GM18511 (cell line): ENCODE data around the gene IGFBP2.

Experiments
- ATAC-seq: cut with Tn5 transposase; IDR thresholded peaks from one replicate; pipeline ENCODE4 v1.9.1; 2021; ENCODE audit warnings: mild to moderate bottlenecking, moderate library complexity; ENCODE audit not compliant: unreplicated experiment

IGFBP2 gene

GRCh38 chr2:216661051-216661450 lies 27.8 kb downstream of the IGFBP2 start:
- no peak for ATAC-seq

GRCh38 chr2:216661639-216662375 lies 28.6 kb downstream of the IGFBP2 start:
- no peak for ATAC-seq

GRCh38 chr2:216663106-216663505 lies 29.9 kb downstream of the IGFBP2 start:
- ATAC-seq = no peak

DNA sequence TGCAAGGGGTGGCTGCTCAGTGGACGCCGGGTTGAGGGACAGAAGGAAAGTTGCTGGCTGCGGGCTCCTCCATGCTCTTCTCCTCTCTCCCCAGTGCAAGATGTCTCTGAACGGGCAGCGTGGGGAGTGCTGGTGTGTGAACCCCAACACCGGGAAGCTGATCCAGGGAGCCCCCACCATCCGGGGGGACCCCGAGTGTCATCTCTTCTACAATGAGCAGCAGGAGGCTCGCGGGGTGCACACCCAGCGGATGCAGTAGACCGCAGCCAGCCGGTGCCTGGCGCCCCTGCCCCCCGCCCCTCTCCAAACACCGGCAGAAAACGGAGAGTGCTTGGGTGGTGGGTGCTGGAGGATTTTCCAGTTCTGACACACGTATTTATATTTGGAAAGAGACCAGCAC lies 30.6 kb downstream of the IGFBP2 start:
- no peak for ATAC-seq

GRCh38 chr2:216664593-216665034 lies 31.4 kb downstream of the IGFBP2 start:
- ATAC-seq = peak; percentile 70

DNA sequence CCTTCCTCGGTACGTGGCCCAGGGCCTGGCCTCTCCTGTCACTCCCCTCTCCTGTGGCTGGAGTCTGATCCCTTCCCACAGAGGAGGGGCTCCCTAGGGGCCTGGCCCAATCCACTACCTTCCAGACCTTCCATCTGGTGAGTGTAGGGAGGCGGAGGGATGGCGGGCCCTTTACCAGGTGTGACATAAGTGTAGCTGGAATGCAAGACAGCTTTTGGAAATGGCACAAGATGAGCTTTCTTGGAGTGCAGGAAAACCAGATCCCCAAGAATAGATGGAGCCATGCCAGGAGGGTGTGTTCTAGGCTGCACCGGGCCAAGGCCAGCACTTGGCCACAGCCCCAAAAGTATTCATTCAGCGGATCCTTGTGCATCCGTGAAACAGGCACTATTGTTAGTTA lies 32.0 kb downstream of the IGFBP2 start:
- ATAC-seq = no peak

DNA sequence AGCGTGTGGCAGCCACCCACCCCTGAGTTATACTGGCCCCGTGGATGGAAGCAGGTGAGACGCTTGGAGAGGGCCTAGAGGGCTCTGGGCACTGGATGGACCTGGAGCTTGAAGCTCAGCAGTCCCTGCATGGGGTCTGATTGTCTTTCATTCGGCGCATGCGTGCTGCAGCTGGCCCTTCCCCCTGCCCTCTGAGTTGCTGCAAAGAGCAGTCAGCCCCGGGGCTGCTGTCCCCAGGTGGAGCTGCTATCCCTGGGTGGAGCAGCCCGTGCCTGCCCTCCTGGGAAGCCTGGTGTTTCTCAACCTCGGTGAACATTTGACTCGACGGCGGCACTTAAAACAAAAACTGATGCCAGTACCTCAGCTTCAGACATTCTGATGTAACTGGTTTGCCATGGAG lies 32.5 kb downstream of the IGFBP2 start:
- ATAC-seq = no peak

GRCh38 chr2:216666461-216667233 lies 33.4 kb downstream of the IGFBP2 start:
- peak; percentile 79 for ATAC-seq

DNA sequence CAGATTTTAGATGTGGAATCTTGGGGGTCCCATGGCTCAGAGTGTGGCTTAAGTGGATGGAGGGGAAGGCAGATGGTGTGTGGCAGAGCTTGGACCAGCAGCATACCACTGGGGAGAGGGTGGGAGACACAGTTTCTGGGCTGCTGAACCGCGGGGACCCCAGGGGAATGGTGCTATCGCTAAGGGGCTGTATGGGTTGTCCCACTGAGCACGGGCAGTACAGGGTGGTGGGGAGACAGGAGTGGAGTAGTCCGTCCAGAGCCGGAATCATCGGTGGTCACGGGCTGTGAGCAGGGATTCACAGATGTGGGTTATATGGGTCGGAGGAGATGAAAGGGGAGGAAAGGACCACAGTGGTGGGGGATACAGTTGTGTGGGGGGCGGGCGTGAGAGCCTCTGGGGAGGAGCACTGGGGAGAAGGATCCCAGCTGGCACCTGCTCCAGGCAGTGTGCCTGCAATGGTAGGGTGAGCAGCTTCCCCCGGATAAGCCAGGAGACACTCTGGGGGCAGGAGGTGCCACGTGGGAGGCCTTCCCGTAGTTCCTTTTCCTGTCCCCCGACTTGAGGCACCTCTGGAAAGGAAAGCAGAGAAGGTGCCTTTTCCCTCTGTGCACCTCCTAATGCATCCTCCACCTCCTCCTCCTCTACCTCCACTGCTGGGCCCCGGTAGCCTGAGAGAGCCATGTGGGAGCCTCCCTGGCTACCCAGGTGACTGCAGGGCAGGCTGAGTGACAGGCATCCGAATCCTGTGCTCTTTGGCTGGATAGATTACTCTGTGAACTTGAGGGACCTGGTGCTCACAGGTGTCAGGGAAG lies 37.3 kb downstream of the IGFBP2 start:
- ATAC-seq = no peak

DNA sequence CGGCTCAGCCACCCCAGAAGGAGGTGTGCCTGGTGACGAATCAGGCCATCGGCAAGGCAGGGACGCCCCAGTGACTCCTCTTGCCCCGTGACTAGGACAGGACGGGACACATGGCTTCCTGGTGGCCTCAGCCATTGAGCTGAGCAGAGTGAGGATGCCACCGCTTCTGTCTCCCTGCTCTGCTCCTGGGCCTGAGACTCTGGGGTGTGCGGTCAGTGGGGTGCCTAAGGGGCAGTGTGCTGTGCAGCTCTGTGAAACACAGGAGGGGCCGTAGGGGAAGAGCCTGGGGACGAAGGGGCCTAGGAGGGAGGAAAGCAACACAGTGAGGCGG lies 37.8 kb downstream of the IGFBP2 start:
- ATAC-seq = no peak

GRCh38 chr2:216671791-216672343 lies 38.6 kb downstream of the IGFBP2 start:
- no peak for ATAC-seq

- ATAC-seq = no peak
Measured at GRCh38 chr2:216672466-216672865, 39.2 kb downstream of the IGFBP2 start.

GRCh38 chr2:216673021-216673420 lies 39.8 kb downstream of the IGFBP2 start:
- no peak for ATAC-seq

DNA sequence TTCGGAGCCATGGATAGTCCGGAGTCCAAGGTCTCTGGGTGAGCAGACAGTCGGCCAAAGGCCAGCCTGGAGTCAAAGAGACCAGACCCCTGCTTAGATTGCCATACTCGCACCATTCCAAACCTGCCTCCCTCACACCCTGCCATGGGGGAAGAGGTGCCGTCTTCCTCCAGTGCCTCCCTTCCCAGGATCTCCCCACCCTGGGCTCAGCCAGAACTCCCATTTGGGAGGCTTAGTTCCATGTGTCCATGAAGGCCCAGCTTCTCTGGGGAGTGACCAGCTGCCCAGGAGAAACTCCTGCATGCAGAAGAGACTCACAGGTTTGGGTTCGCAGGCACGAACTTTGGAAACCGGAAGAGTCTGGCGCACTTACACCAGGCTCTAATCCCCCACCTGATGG lies 40.4 kb downstream of the IGFBP2 start:
- no peak for ATAC-seq

DNA sequence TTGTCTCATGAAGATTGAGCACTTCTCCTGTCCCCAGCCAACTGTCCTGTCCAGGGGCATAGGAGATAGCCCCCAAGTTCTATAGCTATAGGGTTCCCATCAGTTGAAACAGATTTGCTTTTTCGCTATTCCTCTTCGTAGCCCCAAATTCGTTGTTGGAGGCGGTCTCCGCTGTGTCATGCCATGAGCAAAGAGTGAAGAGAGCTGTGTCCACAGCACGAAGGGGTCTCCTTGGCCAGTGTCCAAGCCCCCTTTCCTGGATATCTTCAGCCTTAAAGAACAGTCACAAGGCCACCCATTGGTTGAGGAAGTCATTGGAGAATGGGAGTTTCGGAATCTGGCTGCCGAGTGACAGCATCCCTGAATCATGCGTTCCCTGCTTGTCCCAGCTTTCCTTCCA lies 41.2 kb downstream of the IGFBP2 start:
- no peak for ATAC-seq

DNA sequence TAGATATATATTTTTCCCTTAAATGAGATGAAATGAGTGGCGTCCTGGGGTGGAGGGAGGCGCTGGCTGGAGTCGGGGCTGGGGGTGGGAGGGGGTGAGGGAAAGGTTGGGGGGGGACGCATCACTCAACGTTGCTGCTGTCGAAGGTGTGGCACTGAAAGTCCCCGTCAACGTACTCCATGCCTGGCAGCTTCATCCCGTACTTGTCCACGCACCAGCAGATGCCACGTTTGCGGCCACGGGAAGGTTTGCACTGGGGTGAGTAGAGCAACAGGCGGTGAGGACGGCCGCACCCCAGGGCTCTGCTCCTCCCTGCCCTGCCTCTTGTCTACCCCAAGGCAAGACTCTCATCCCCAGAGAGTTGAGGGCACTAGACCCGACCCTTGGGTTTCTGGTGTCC lies 43.4 kb downstream of the IGFBP2 start:
- no peak for ATAC-seq

- no peak for ATAC-seq
Measured at GRCh38 chr2:216677439-216678097, 44.3 kb downstream of the IGFBP2 start.

DNA sequence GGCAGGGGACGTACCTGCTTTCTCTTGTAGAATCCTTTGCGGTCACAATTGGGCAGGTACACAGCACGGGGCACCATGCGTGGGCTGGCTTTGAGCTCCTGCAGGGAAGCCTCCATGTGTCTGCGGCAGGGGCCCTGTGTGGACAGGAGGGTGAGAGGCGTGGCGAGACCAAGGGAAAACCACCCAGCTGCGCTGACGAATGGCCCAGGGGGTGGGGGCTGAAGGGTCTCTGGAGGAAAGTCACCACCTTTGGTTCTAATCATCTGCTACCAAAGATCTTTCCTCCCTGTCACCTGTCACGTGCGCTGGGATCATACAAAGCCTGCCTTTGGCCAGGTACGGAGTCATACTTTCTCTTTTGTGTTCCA lies 44.9 kb downstream of the IGFBP2 start:
- ATAC-seq = no peak

DNA sequence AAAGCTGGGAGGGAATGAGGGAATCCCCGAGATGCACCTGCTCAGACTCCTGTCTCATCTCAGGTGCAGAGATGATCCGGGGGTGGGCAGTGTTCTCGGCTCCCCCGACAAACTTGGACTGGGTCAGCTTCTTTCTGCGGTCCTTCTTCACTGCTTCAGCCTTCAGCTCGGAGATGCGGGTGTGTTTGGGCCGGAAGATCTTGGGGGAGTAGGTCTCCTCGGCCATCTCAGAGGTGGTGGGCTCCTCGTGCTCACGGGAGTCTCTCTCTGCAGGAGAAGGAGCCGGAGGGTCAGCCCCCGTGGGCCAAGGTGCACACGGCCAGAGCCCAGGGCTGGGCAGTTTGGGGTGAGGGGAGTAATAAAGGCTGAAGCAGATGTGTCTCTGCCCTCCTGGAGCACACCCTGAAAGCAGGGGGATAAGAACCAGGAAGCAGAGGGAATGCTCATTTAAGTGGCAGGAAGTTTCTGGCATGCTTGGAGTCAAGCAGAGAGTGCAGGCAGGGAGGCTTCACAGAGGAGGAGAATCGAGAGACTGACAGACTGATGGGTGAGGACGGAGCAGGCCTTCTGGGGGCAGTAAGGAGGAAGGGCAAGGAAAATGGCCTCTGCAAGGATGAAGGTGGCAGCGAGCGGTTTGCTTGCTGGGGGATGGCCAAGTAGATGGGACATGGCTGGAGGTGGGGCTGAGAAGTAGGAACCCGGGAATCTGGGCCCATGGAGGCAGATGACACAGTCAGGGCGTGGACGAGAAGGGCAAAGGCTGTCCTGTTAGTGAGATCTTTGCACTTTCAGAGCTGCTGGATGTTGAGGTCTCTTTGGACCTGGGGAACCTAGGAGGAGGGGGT lies 45.8 kb downstream of the IGFBP2 start:
- no peak for ATAC-seq

- ATAC-seq = no peak
Measured at GRCh38 chr2:216679658-216680024, 46.4 kb downstream of the IGFBP2 start.
